ENCODE data around the gene EPHB1. TPM values are rescaled to one million over a fixed set of nuclear protein-coding genes. Genes with fewer than 3 reads are reported as not detected.

EPHB1 gene
- total and polyA plus RNA-seq, 2 of the 13 experiments (the other 11 are each of a cell fraction or from before 2014, with no cell fraction given): 0.07 to 0.21 TPM

DNA sequence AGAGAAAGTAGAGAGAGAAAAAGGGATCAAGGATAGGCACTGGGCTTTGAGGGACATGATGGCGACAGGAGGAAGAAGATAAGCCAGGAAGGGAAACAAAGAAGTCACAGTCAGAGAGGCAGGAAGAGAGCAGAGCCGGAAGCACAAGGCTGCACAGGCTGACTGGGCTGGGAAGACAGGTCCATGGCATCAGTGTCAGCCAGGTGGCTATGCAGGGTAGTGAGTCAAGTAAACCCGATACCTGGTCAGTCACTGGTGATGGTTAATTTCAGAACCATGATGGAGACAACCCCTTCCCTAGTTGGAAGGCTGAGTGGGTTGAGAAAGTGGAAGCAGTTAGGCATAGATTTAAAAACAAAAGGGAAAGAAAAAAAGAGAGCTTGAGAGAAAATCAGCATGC is 203.8 kb downstream of the EPHB1 start (continued):
- TF ChIP-seq, protein P1, sequence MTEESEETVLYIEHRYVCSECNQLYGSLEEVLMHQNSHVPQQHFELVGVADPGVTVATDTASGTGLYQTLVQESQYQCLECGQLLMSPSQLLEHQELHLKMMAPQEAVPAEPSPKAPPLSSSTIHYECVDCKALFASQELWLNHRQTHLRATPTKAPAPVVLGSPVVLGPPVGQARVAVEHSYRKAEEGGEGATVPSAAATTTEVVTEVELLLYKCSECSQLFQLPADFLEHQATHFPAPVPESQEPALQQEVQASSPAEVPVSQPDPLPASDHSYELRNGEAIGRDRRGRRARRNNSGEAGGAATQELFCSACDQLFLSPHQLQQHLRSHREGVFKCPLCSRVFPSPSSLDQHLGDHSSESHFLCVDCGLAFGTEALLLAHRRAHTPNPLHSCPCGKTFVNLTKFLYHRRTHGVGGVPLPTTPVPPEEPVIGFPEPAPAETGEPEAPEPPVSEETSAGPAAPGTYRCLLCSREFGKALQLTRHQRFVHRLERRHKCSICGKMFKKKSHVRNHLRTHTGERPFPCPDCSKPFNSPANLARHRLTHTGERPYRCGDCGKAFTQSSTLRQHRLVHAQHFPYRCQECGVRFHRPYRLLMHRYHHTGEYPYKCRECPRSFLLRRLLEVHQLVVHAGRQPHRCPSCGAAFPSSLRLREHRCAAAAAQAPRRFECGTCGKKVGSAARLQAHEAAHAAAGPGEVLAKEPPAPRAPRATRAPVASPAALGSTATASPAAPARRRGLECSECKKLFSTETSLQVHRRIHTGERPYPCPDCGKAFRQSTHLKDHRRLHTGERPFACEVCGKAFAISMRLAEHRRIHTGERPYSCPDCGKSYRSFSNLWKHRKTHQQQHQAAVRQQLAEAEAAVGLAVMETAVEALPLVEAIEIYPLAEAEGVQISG (CRISPR knock-in tag; IDR thresholded peaks at IDR 0.05): no peak
- TF ChIP-seq JUN (CRISPR knock-in tag; IDR thresholded peaks at IDR 0.05): no peak
- TF ChIP-seq MYNN (CRISPR knock-in tag; IDR thresholded peaks at IDR 0.05; ENCODE audit: low read depth): no peak
- TF ChIP-seq GATAD2A (CRISPR knock-in tag; IDR thresholded peaks at IDR 0.05): no peak
- no peak for TF ChIP-seq SATB2 (CRISPR knock-in tag; IDR thresholded peaks at IDR 0.05)
- TF ChIP-seq ZNF598 (CRISPR knock-in tag; IDR thresholded peaks at IDR 0.05; ENCODE audit: borderline replicate concordance): no peak
- no peak for TF ChIP-seq RARG (CRISPR knock-in tag; IDR thresholded peaks at IDR 0.05; ENCODE audit: low read depth)
- TF ChIP-seq, protein P2, sequence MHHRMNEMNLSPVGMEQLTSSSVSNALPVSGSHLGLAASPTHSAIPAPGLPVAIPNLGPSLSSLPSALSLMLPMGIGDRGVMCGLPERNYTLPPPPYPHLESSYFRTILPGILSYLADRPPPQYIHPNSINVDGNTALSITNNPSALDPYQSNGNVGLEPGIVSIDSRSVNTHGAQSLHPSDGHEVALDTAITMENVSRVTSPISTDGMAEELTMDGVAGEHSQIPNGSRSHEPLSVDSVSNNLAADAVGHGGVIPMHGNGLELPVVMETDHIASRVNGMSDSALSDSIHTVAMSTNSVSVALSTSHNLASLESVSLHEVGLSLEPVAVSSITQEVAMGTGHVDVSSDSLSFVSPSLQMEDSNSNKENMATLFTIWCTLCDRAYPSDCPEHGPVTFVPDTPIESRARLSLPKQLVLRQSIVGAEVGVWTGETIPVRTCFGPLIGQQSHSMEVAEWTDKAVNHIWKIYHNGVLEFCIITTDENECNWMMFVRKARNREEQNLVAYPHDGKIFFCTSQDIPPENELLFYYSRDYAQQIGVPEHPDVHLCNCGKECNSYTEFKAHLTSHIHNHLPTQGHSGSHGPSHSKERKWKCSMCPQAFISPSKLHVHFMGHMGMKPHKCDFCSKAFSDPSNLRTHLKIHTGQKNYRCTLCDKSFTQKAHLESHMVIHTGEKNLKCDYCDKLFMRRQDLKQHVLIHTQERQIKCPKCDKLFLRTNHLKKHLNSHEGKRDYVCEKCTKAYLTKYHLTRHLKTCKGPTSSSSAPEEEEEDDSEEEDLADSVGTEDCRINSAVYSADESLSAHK (CRISPR knock-in tag; IDR thresholded peaks at IDR 0.05; ENCODE audit: borderline replicate concordance): no peak
- TF ChIP-seq, protein P3, sequence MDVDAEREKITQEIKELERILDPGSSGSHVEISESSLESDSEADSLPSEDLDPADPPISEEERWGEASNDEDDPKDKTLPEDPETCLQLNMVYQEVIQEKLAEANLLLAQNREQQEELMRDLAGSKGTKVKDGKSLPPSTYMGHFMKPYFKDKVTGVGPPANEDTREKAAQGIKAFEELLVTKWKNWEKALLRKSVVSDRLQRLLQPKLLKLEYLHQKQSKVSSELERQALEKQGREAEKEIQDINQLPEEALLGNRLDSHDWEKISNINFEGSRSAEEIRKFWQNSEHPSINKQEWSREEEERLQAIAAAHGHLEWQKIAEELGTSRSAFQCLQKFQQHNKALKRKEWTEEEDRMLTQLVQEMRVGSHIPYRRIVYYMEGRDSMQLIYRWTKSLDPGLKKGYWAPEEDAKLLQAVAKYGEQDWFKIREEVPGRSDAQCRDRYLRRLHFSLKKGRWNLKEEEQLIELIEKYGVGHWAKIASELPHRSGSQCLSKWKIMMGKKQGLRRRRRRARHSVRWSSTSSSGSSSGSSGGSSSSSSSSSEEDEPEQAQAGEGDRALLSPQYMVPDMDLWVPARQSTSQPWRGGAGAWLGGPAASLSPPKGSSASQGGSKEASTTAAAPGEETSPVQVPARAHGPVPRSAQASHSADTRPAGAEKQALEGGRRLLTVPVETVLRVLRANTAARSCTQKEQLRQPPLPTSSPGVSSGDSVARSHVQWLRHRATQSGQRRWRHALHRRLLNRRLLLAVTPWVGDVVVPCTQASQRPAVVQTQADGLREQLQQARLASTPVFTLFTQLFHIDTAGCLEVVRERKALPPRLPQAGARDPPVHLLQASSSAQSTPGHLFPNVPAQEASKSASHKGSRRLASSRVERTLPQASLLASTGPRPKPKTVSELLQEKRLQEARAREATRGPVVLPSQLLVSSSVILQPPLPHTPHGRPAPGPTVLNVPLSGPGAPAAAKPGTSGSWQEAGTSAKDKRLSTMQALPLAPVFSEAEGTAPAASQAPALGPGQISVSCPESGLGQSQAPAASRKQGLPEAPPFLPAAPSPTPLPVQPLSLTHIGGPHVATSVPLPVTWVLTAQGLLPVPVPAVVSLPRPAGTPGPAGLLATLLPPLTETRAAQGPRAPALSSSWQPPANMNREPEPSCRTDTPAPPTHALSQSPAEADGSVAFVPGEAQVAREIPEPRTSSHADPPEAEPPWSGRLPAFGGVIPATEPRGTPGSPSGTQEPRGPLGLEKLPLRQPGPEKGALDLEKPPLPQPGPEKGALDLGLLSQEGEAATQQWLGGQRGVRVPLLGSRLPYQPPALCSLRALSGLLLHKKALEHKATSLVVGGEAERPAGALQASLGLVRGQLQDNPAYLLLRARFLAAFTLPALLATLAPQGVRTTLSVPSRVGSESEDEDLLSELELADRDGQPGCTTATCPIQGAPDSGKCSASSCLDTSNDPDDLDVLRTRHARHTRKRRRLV (CRISPR knock-in tag; IDR thresholded peaks at IDR 0.05): no peak
- TF ChIP-seq ZNF329 (CRISPR knock-in tag; IDR thresholded peaks at IDR 0.05; ENCODE audit: low read depth): no peak
- no peak for TF ChIP-seq KDM5A (IDR thresholded peaks at IDR 0.05; ENCODE audit: borderline replicate concordance, low read length)
